Measurements from ENCODE around the gene LDB3.

LDB3 gene

DNA sequence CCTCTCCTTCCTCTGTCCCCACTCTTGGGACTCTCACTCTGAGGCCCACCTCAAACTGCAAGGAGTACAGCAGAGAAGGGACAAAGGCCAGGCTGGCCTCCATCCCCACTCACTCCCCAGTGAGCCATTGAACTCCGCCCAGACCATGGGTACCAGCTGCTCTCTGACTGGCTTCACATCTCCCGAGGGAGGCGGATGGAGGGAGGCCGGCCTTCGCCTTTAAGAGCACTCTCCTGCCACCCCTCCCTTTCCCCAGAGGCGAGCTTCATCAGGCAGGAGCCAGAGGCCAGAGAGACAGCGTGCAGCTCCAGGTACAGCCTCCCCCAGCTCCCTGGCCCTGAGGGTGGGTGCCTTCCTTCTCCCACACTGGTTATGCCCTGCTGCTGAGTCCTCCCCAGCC lies 1.8 kb upstream of the LDB3 start:
- H3K27ac ChIP-seq (ENCODE audit: low read length) = peak overlapping the region; percentile 97
- H3K9ac ChIP-seq (ENCODE audit: low read length in 2 of 2) = no peak overlapping the region
- H3K9me3 ChIP-seq (ENCODE audit: control insufficient read depth in 2 of 2, low read length in 2 of 2) = no peaks in the 10 kb centered on the region
- peak overlapping the region in 1 of 2 donors; percentile 3 for H3K4me3 ChIP-seq (ENCODE audit: low read length in 2 of 2)
- no peaks in the 10 kb centered on the region for H3K27me3 ChIP-seq (ENCODE audit: control insufficient read depth in 1 of 2, insufficient read depth in 2 of 2, low read length in 2 of 2)
- no peaks in the 10 kb centered on the region for H3K36me3 ChIP-seq (ENCODE audit: control insufficient read depth in 2 of 2, insufficient read depth in 2 of 2, low read length in 2 of 2)
- peaks cover 67% of the 10 kb centered on the region for H3K4me1 ChIP-seq (ENCODE audit: control insufficient read depth, insufficient read depth, low read length)

DNA sequence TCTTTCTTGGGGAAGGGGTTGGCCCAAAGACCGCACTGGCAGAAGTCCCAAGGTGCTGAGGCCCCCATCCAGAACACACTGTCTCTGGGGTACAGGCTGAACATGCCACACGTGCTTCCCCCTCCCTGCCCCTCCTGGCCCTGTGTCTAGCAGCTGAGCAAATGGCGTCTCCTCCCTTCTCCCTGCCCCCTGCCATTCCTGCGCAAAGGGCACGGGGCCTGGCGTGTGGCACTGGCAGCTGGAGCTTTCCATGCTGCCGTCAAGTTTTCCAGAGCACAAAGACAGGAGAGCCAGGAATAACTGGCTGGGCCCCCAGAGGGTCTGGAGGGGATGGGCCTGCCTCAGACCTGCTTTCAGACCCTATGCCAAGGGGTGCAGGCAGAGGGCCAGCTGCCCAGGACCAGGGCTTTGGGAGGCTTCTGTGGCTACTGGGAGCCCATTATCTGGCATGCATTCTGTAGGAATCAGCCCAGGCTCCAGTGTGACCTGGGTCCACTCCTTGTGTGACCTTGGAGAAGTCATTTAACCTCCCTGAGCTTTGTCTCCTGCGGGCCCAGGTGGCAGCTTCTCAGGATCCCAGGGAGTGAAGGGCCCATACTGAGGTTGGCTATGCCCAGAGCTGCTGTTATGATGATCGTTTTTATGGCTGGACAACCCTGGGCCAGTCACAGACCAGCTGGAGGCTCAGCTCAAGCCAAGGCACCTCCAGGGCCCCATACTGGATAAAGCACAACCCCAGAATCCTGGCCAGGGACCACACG lies 710 bp upstream of the LDB3 start:
- peak overlapping the region; percentile 78 to 90 for H3K9ac ChIP-seq (ENCODE audit: low read length in 2 of 2)
- peak overlapping the region; percentile 77 to 87 for H3K4me3 ChIP-seq (ENCODE audit: low read length in 2 of 2)
- H3K27me3 ChIP-seq (ENCODE audit: control insufficient read depth in 1 of 2, insufficient read depth in 2 of 2, low read length in 2 of 2) = no peaks in the 10 kb centered on the region
- no peaks in the 10 kb centered on the region for H3K9me3 ChIP-seq (ENCODE audit: control insufficient read depth in 2 of 2, low read length in 2 of 2)
- no peaks in the 10 kb centered on the region for H3K36me3 ChIP-seq (ENCODE audit: control insufficient read depth in 2 of 2, insufficient read depth in 2 of 2, low read length in 2 of 2)
- H3K4me1 ChIP-seq (ENCODE audit: control insufficient read depth, insufficient read depth, low read length) = peaks cover 68% of the 10 kb centered on the region
- H3K27ac ChIP-seq (ENCODE audit: low read length) = peak overlapping the region; percentile 97

DNA sequence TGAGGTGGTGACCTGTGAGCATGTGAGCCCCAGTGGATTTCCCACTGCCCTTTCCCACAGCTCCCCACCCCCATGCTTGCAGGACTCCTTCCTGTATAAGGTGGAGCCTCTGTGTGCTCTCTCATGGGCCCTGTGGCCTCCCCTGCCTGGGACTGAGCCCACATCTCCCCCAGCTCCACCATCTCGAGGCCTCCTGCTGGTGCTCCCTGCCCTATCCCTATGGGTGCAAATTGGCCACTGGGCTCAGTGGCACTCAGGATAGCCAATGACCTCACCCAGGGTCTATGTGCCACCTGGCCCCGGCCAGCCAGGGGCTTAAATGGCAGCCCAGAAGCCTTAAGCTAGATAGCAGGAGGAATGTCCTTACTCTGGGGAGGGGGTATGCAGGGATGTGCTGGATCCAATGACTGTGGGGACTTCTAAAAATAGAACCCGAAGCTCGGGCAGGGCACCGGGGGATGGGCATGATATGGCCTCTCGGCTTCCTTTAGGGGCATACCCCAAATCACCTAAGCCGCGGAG lies 2.0 kb downstream of the LDB3 start:
- peak overlapping the region; percentile 77 to 87 for H3K4me3 ChIP-seq (ENCODE audit: low read length in 2 of 2)
- no peaks in the 10 kb centered on the region for H3K27me3 ChIP-seq (ENCODE audit: control insufficient read depth in 1 of 2, insufficient read depth in 2 of 2, low read length in 2 of 2)
- H3K27ac ChIP-seq (ENCODE audit: low read length) = peak overlapping the region; percentile 97
- H3K4me1 ChIP-seq (ENCODE audit: control insufficient read depth, insufficient read depth, low read length) = peaks cover 80% of the 10 kb centered on the region
- H3K9ac ChIP-seq (ENCODE audit: low read length in 2 of 2) = peak overlapping the region; percentile 78 to 90
- no peaks in the 10 kb centered on the region for H3K9me3 ChIP-seq (ENCODE audit: control insufficient read depth in 2 of 2, low read length in 2 of 2)
- H3K36me3 ChIP-seq (ENCODE audit: control insufficient read depth in 2 of 2, insufficient read depth in 2 of 2, low read length in 2 of 2) = no peaks in the 10 kb centered on the region

DNA sequence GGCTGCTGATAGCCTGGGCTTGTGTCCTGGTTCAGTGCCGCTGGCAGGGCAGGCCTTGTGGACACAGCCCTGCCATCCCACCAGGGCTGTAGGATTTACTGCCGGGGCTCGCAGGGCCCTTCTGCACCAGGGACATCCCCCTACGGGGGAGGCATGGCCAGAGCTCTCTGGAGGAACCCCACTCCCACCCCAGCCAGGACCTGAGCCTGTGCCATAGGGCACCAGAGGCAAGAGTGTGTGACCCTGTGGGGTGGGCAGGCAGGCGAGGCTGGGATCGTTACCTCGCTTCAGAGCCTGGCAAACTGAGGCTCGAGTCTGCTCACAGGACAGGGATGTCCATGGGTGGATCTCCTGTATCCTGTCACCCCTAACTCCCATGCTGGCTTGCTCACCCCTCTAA lies 2.6 kb downstream of the LDB3 start:
- H3K9ac ChIP-seq (ENCODE audit: low read length in 2 of 2) = peak overlapping the region; percentile 78 to 90
- H3K4me1 ChIP-seq (ENCODE audit: control insufficient read depth, insufficient read depth, low read length) = peaks cover 84% of the 10 kb centered on the region
- no peaks in the 10 kb centered on the region for H3K27me3 ChIP-seq (ENCODE audit: control insufficient read depth in 1 of 2, insufficient read depth in 2 of 2, low read length in 2 of 2)
- H3K4me3 ChIP-seq (ENCODE audit: low read length in 2 of 2) = peak overlapping the region; percentile 77 to 87
- H3K27ac ChIP-seq (ENCODE audit: low read length) = peak overlapping the region; percentile 97
- H3K9me3 ChIP-seq (ENCODE audit: control insufficient read depth in 2 of 2, low read length in 2 of 2) = no peaks in the 10 kb centered on the region
- H3K36me3 ChIP-seq (ENCODE audit: control insufficient read depth in 2 of 2, insufficient read depth in 2 of 2, low read length in 2 of 2) = no peaks in the 10 kb centered on the region

DNA sequence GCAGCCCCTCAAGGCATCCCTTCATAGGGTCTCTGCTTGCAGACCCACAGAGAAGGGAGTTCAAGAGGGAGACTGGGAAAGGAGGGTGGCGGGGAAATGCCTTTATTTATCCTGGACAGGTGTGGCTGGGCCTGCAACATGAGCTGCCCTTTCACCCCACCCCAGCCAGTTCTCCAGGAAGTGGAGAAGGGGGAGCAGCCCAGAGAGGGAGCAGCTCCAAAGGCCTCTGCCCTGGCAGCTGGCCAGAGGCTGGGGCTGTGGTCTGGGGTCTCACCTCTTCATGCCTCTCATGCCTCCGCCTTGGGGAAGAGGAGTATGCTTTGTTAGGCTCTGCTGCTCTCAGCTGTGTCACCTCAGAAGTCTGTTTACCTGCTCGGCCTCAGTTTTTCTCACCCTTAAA lies 3.1 kb downstream of the LDB3 start:
- no peaks in the 10 kb centered on the region for H3K9me3 ChIP-seq (ENCODE audit: control insufficient read depth in 2 of 2, low read length in 2 of 2)
- peak overlapping the region; percentile 77 to 87 for H3K4me3 ChIP-seq (ENCODE audit: low read length in 2 of 2)
- H3K27ac ChIP-seq (ENCODE audit: low read length) = peak overlapping the region; percentile 97
- H3K27me3 ChIP-seq (ENCODE audit: control insufficient read depth in 1 of 2, insufficient read depth in 2 of 2, low read length in 2 of 2) = no peaks in the 10 kb centered on the region
- H3K36me3 ChIP-seq (ENCODE audit: control insufficient read depth in 2 of 2, insufficient read depth in 2 of 2, low read length in 2 of 2) = no peaks in the 10 kb centered on the region
- H3K9ac ChIP-seq (ENCODE audit: low read length in 2 of 2) = peak overlapping the region; percentile 78 to 90
- peaks cover 86% of the 10 kb centered on the region for H3K4me1 ChIP-seq (ENCODE audit: control insufficient read depth, insufficient read depth, low read length)

DNA sequence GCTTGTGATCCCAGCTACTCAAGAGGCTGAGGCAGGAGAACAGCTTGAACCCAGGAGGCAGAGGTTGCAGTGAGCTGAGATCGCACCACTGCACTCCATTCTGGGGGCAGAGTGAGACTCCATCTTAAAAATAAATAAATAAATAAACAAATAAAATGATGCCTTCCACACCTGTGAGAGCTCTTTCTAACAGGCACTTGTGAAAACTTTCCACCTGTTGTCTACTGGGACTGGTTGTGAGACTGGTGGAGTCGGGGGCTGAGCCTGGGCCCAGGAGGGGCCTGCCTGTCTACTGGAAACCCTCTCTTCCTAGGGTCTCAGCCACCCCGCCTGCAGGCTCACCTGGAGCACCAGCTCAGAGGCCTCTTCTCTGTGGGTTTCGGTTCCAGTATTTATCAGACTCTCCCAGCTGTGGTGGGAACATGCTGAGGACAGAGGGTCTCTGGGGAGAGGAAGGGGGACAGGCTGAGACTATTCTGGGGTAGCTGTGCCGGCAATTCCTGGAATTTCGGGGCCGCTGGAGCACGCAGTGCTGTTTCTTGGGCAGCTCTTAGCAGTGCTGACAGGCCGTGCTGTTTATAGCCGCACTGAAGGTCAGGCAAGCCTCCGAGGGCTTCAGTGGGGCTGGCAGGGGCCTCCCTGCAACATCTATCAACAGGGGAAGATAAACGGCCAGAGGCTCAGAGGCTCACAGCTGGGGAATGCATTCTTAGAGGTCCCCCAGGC lies 3.8 kb downstream of the LDB3 start:
- peak overlapping the region; percentile 52 to 58 for H3K9ac ChIP-seq (ENCODE audit: low read length in 2 of 2)
- peak overlapping the region; percentile 97 for H3K27ac ChIP-seq (ENCODE audit: low read length)
- H3K9me3 ChIP-seq (ENCODE audit: control insufficient read depth in 2 of 2, low read length in 2 of 2) = no peaks in the 10 kb centered on the region
- H3K27me3 ChIP-seq (ENCODE audit: control insufficient read depth in 1 of 2, insufficient read depth in 2 of 2, low read length in 2 of 2) = no peaks in the 10 kb centered on the region
- H3K36me3 ChIP-seq (ENCODE audit: control insufficient read depth in 2 of 2, insufficient read depth in 2 of 2, low read length in 2 of 2) = no peaks in the 10 kb centered on the region
- H3K4me1 ChIP-seq (ENCODE audit: control insufficient read depth, insufficient read depth, low read length) = peaks cover 89% of the 10 kb centered on the region
- H3K4me3 ChIP-seq (ENCODE audit: low read length in 2 of 2) = peak overlapping the region; percentile 77 to 87

DNA sequence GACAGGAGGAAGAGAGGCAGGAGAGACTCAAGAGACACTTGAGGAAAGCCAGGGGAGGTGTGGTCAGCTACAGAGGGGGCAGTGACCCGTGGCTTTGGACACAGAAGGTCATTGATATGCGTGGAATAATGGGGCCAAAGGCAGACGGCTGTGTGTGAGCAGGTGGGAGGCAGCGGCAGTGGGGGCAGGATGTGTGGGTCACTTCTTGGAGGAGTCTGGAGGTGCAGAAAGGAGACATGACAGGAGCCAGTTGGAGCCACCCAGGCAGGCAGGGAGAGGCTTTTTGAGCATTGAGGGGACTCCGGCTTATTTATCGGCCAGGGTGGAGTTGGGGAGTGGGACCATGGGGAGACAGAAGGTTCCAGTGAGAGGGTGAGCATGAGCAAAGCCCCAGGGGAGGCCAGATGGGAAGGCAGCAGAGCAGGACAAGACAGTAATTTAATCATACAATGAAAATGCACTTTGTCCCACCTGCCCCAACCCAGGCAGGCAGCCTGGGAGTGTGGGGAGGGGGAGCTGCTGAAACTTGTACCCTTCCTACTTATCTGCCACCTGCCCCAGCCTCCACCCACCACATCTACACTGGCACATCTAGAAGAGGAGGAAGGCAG lies 5.0 kb downstream of the LDB3 start:
- Histone ChIP-seq H3K9ac (ENCODE audit: low read length in 2 of 2) (peak overlapping the region; percentile 42 to 52), H3K4me1 (ENCODE audit: control insufficient read depth, insufficient read depth, low read length) (peaks cover 83% of the 10 kb centered on the region), H3K9me3 (ENCODE audit: control insufficient read depth in 2 of 2, low read length in 2 of 2) (no peaks in the 10 kb centered on the region), H3K4me3 (ENCODE audit: low read length in 2 of 2) (peak overlapping the region in 1 of 2 donors; percentile 87), H3K27ac (ENCODE audit: low read length) (peak overlapping the region; percentile 76), H3K27me3 (ENCODE audit: control insufficient read depth in 1 of 2, insufficient read depth in 2 of 2, low read length in 2 of 2) (no peaks in the 10 kb centered on the region), H3K36me3 (ENCODE audit: control insufficient read depth in 2 of 2, insufficient read depth in 2 of 2, low read length in 2 of 2) (peaks cover 0 to 2% of the 10 kb centered on the region in 2 donors)

DNA sequence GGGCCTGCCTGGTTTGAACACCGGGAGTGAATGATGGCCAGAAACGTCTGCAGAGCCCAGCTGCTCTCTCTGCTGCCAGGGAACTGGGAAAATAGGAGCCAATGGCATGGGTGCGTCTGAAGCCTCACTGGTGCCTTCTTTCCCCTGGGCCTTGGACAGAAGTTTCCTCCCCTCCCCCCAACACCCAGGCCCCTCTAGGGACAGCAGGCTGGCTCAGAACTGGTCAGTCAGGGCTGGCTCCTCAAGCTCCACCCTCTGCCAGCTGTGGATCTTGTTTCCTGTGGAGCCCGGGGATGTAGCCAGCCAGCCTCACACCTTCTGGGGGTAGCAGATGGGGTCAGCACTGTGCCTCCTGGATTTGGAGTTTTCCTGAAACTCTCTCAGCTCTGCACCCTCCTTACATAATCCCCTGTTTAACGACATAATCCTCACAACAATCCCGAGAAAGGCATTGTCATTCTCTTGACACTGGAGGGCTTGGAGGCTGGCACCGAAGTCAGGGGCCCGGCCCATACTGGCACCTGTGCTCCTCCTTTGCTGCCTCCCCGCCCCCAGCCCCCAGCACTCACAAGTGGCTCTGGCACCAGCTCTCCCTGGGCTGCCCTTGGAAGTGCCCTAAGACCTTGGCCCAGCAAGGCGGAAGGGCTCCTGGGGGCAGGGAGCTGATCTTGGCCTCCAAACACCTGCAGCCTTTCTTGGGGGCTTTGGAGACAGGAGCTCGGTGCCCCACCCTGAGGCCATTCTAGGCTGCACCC lies 5.7 kb downstream of the LDB3 start:
- Histone ChIP-seq H3K36me3 (ENCODE audit: control insufficient read depth in 2 of 2, insufficient read depth in 2 of 2, low read length in 2 of 2) (peaks cover 0 to 2% of the 10 kb centered on the region in 2 donors), H3K27ac (ENCODE audit: low read length) (peak overlapping the region; percentile 76), H3K4me3 (ENCODE audit: low read length in 2 of 2) (peak overlapping the region in 1 of 2 donors; percentile 87), H3K9me3 (ENCODE audit: control insufficient read depth in 2 of 2, low read length in 2 of 2) (no peaks in the 10 kb centered on the region), H3K4me1 (ENCODE audit: control insufficient read depth, insufficient read depth, low read length) (peaks cover 80% of the 10 kb centered on the region), H3K9ac (ENCODE audit: low read length in 2 of 2) (peak overlapping the region in 1 of 2 donors; percentile 51), H3K27me3 (ENCODE audit: control insufficient read depth in 1 of 2, insufficient read depth in 2 of 2, low read length in 2 of 2) (no peaks in the 10 kb centered on the region)

DNA sequence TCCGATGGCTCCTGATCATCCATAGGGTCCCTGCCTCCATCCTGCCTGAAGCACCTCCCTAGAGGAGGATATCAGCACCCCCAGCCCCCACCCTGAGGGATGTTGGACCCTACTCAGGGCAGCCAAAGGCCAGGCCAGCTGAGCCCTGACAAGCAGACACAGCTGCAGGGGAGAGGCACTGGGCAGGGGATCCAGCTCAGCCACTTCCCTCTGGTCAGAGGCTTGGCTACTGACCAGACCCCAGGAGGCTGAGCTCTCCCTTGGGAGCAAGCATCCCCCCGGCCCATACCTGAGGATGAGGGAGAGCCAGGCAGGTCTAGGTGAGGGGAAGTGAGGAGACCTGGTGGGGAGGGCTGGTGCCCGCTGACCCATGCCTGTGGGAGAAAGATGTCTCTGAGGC lies 6.6 kb downstream of the LDB3 start:
- Histone ChIP-seq H3K9me3 (ENCODE audit: control insufficient read depth in 2 of 2, low read length in 2 of 2) (no peaks in the 10 kb centered on the region), H3K36me3 (ENCODE audit: control insufficient read depth in 2 of 2, insufficient read depth in 2 of 2, low read length in 2 of 2) (peaks cover 0 to 2% of the 10 kb centered on the region in 2 donors), H3K4me1 (ENCODE audit: control insufficient read depth, insufficient read depth, low read length) (peaks cover 80% of the 10 kb centered on the region), H3K27ac (ENCODE audit: low read length) (peak overlapping the region; percentile 76), H3K4me3 (ENCODE audit: low read length in 2 of 2) (no peak overlapping the region), H3K9ac (ENCODE audit: low read length in 2 of 2) (no peak overlapping the region), H3K27me3 (ENCODE audit: control insufficient read depth in 1 of 2, insufficient read depth in 2 of 2, low read length in 2 of 2) (no peaks in the 10 kb centered on the region)

DNA sequence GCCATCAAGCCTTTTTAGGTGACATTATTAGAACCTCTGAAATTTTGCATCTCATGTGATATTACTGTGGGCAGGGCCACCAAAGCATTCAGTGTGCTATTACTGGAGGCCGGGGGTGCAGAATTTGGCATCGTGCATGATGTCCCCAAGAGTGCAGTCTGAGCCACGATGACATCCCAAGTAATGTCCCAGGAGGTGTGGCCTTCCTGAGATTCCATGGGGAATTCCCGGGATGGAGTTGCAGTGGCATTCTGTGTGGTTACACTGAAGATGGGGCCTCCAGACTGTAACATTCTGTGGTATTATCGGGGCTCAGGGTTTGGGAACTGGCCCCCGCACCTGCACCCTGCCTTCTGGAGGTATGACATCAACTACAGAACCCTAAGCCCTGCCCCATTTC lies 9.1 kb downstream of the LDB3 start:
- H3K9ac ChIP-seq (ENCODE audit: low read length in 2 of 2) = no peak overlapping the region
- H3K36me3 ChIP-seq (ENCODE audit: control insufficient read depth in 2 of 2, insufficient read depth in 2 of 2, low read length in 2 of 2) = peaks cover 8 to 10% of the 10 kb centered on the region in 2 donors
- H3K4me1 ChIP-seq (ENCODE audit: control insufficient read depth, insufficient read depth, low read length) = peaks cover 83% of the 10 kb centered on the region
- H3K27me3 ChIP-seq (ENCODE audit: control insufficient read depth in 1 of 2, insufficient read depth in 2 of 2, low read length in 2 of 2) = no peaks in the 10 kb centered on the region
- no peak overlapping the region for H3K4me3 ChIP-seq (ENCODE audit: low read length in 2 of 2)
- H3K27ac ChIP-seq (ENCODE audit: low read length) = no peak overlapping the region
- no peaks in the 10 kb centered on the region for H3K9me3 ChIP-seq (ENCODE audit: control insufficient read depth in 2 of 2, low read length in 2 of 2)

Measured in stomach smooth muscle (tissue), 2 donors.